ENCODE data around the gene SLFN12L. TPM values are rescaled to one million over a fixed set of nuclear protein-coding genes. Genes with fewer than 3 reads are reported as not detected.

The SLFN12L gene
- total and polyA plus RNA-seq, 7 donors: 0.03 to 0.30 (median 0.13) TPM; not detected in 1

DNA sequence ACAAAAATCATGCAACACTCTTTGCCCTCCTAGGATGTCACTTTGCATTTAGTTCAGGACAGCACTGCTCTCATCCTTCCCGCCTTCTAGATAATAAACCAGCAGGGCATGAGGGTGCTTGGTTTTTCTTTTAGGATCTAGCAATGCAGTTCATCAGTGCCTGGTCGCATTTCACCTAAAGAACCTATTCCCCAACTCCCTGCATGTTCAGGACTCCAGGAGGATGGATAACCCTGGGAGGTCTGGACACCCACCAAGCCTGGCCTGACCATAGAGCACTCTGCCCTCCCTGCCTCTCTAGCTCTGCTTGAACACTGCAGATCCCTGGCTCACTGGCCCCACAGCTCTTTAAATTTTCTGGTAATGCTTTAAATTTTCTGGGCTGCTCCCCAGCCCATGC, 107.8 kb downstream of the SLFN12L start:
- 82 to 90% (median 89%) methylated on average over 2 of the region's 2 CpGs for WGBS, 3 donors
- Histone ChIP-seq H3K9me3 (no peaks in the 10 kb centered on the region), H3K27ac (no peak overlapping the region), H3K27me3 (ENCODE audit: insufficient read depth in 3 of 3, low read length in 2 of 3) (peaks cover 0 to 22% (median 2%) of the 10 kb centered on the region in 3 donors), H3K36me3 (ENCODE audit: insufficient read depth in 1 of 2, low read depth in 1 of 2) (no peaks in the 10 kb centered on the region), H3K4me1 (no peaks in the 10 kb centered on the region), H3K4me3 (no peak overlapping the region)
- ATAC-seq: no peak
- intact Hi-C loops (cut with DNase I): loop anchor here in 1 of 2 donors (10.0 kb wide), 1 partner anchor 115 kb away; no protein-coding TSS in a partner anchor
- no peak for DNase-seq
- TF ChIP-seq, protein P1, sequence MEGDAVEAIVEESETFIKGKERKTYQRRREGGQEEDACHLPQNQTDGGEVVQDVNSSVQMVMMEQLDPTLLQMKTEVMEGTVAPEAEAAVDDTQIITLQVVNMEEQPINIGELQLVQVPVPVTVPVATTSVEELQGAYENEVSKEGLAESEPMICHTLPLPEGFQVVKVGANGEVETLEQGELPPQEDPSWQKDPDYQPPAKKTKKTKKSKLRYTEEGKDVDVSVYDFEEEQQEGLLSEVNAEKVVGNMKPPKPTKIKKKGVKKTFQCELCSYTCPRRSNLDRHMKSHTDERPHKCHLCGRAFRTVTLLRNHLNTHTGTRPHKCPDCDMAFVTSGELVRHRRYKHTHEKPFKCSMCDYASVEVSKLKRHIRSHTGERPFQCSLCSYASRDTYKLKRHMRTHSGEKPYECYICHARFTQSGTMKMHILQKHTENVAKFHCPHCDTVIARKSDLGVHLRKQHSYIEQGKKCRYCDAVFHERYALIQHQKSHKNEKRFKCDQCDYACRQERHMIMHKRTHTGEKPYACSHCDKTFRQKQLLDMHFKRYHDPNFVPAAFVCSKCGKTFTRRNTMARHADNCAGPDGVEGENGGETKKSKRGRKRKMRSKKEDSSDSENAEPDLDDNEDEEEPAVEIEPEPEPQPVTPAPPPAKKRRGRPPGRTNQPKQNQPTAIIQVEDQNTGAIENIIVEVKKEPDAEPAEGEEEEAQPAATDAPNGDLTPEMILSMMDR (IDR thresholded peaks at IDR 0.05): no peak

DNA sequence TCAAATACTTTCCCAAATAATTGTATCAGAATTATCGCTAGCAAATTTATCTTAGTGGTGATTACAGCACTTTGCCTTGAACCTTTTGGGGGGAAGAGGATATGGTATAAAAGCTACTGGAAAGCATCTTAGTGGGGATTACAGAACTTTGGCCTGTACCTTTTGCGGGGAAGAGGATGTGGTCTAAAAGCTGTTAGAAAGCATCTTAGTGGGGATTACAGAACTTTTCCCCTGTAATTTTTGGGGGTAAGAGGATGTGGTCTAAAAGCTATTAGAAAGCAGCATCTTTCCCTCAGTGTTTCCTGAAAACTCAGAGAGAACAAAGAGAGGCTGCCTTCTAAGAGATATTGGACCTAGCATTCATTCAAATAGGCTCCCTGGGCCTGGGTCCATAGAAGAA, 109.2 kb downstream of the SLFN12L start:
- intact Hi-C loops (cut with DNase I): no loop called here
- Histone ChIP-seq H3K36me3 (ENCODE audit: insufficient read depth in 1 of 2, low read depth in 1 of 2) (no peaks in the 10 kb centered on the region), H3K4me1 (no peaks in the 10 kb centered on the region), H3K9me3 (no peaks in the 10 kb centered on the region), H3K27me3 (ENCODE audit: insufficient read depth in 3 of 3, low read length in 2 of 3) (peaks cover 0 to 13% (median 0%) of the 10 kb centered on the region in 3 donors), H3K27ac (no peak overlapping the region), H3K4me3 (no peak overlapping the region)
- TF ChIP-seq, protein P1 (IDR thresholded peaks at IDR 0.05): no peak
- ATAC-seq: no peak
- 94 to 95% (median 94%) methylated on average over 2 of the region's 2 CpGs for WGBS, 3 donors
- no peak for DNase-seq

DNA sequence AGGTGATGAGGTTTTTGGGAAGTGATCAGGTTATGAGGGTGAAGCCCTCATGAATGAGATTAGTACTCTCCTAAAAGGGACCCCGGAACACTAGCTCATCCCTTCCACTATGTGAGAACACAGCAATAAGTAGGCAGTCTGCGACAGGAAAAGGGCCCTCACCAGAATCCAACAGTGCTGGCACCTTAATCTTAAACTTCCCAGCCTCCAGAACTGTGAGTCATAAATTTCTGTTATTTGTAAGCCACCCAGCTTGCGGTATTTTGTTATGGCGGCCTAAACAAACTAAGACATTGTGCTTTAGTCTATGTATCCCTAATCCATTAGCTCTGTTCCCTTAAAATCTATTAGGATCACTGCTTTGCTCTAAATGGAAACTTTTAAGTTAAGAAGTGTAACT, 113.7 kb downstream of the SLFN12L start:
- no peak for DNase-seq
- WGBS, 3 donors: 71 to 80% (median 74%) methylated on average over 4 of the region's 4 CpGs
- TF ChIP-seq, protein P1 (IDR thresholded peaks at IDR 0.05): no peak
- no peak overlapping the region for H3K4me3 ChIP-seq
- no peaks in the 10 kb centered on the region for H3K36me3 ChIP-seq (ENCODE audit: insufficient read depth in 1 of 2, low read depth in 1 of 2)
- H3K9me3 ChIP-seq: no peaks in the 10 kb centered on the region
- H3K27me3 ChIP-seq (ENCODE audit: insufficient read depth in 3 of 3, low read length in 2 of 3): no peaks in the 10 kb centered on the region
- ATAC-seq: no peak
- intact Hi-C loops (cut with DNase I): no loop called here
- H3K4me1 ChIP-seq: no peaks in the 10 kb centered on the region
- H3K27ac ChIP-seq: no peak overlapping the region

Other genes starting within 250 kb of the SLFN12L start
- gene SLFN11, start 164.1 kb downstream of the SLFN12L start, total RNA-seq: 10 to 100 TPM in 1 of 4 donors, 1 to 10 TPM in 3; 6.9 to 11.3 (median 8.8) TPM
- 1 to 10 TPM; 1.8 to 7.0 (median 3.4) TPM for gene SLFN11, start 164.1 kb downstream of the SLFN12L start, polyA plus RNA-seq
- gene SLFN12, start 105.2 kb downstream of the SLFN12L start, total RNA-seq: 1 to 10 TPM; 1.3 to 3.8 (median 1.9) TPM
- under 1 TPM; 0.34 to 0.92 (median 0.62) TPM for gene SLFN12, start 105.2 kb downstream of the SLFN12L start, polyA plus RNA-seq
- gene SLFN13, start 88.9 kb downstream of the SLFN12L start, total RNA-seq: 1 to 10 TPM; 1.1 to 3.2 (median 1.9) TPM
- gene SLFN13, start 88.9 kb downstream of the SLFN12L start, polyA plus RNA-seq: under 1 TPM; 0.13 to 0.35 (median 0.27) TPM
- under 1 TPM in 1 of 4 donors, not detected in 3; 0.12 TPM for gene SLFN14, start 23.1 kb upstream of the SLFN12L start, total RNA-seq
- gene SLFN14, start 23.1 kb upstream of the SLFN12L start, polyA plus RNA-seq: under 1 TPM in 1 of 3 donors, not detected in 2; 0.01 TPM
- gene PEX12, start 40.9 kb upstream of the SLFN12L start, total RNA-seq: 10 to 100 TPM in 1 of 4 donors, 1 to 10 TPM in 3; 4.1 to 11.7 (median 6.6) TPM
- 10 to 100 TPM in 1 of 3 donors, 1 to 10 TPM in 2; 3.1 to 11.5 (median 3.6) TPM for gene PEX12, start 40.9 kb upstream of the SLFN12L start, polyA plus RNA-seq
- 10 to 100 TPM; 63.2 to 92.4 (median 84.7) TPM for gene AP2B1, start 49.6 kb upstream of the SLFN12L start, total RNA-seq
- gene AP2B1, start 49.6 kb upstream of the SLFN12L start, polyA plus RNA-seq: 10 to 100 TPM; 20.0 to 44.7 (median 37.5) TPM
- 10 to 100 TPM in 1 of 4 donors, 1 to 10 TPM in 3; 5.3 to 10.1 (median 6.9) TPM for gene RASL10B, start 194.0 kb upstream of the SLFN12L start, total RNA-seq
- gene RASL10B, start 194.0 kb upstream of the SLFN12L start, polyA plus RNA-seq: 10 to 100 TPM in 1 of 3 donors, 1 to 10 TPM in 2; 3.4 to 10.7 (median 6.6) TPM
- under 1 TPM in 3 of 4 donors, not detected in 1; 0.09 to 0.27 (median 0.10) TPM for gene GAS2L2, start 215.6 kb upstream of the SLFN12L start, total RNA-seq
- under 1 TPM; 0.04 to 0.19 (median 0.15) TPM for gene GAS2L2, start 215.6 kb upstream of the SLFN12L start, polyA plus RNA-seq
- not detected for gene C17orf50, start 223.2 kb upstream of the SLFN12L start, total RNA-seq
- under 1 TPM in 1 of 3 donors, not detected in 2; 0.08 TPM for gene C17orf50, start 223.2 kb upstream of the SLFN12L start, polyA plus RNA-seq

Measured in psoas muscle (tissue), 8 donors.